Measurements from ENCODE around the gene OSTN.
"Not testable (repeated sequence)": the region's sequence is repeated elsewhere in the genome, so short reads cannot be mapped to it uniquely, and the experiment has no call there.

OSTN gene, protein sequence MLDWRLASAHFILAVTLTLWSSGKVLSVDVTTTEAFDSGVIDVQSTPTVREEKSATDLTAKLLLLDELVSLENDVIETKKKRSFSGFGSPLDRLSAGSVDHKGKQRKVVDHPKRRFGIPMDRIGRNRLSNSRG

DNA sequence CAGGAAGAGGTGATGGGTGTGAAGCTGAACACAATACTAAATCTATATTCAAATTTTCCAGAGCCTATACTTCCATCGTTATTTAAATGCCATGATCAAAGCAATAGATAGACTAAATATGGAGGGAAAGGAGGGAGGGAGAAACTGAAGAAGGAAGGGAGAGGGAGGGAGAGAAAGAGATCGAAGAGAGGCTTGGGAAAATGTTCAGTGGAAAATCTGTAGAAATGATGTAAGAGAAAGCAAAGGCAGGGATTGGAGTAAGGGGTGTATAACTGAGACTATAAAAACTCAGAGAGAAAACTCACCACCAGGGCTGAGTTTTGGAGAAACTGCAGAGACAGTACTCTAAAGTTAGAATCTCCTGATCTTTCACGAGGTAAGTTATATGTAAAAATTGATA is at the start of gene OSTN:
OSTN (plus strand) TSS at position 310 of the 400 bp plus-strand sequence. CDS start 13,292 bp downstream, outside the sequence.
- DNase-seq = no peak

DNA sequence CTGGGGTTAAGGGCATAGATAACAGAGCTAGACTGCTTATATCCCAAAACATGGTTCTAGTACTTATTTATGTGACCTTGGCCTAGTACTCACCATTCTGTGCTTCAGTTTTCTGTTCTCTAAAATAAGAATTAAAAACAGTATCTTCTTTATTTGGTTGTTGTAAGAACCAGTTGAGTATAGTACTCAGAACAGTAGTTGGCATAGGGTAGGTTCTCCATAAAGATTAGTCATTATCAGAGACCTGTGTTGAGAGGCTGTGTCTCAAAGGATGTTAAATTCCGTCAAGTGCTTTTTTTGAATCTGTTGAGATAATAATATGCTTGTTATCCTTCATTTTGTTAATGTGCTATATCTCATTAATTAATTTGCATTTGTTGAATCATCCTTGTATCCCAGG is 47.4 kb upstream of the OSTN start:
- DNase-seq = no peak

DNA sequence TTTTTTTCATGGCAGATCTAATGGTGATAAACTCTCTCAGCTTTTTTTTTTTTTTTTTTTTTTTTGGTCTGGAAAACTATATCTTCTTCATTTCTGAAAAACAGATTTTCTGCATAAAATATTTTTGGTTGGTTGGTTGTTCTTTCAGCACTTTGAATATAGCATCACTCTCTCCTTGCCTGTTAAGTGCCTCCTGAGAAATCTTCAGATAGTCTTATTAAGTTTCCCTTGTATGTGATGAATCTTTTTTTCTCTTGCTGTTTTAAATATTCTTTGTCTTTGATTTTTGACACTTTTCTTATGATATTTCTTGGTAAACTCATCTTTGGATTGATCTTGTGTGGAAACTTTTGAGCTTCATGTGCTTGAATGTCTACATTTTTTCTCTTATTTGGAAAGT is 44.2 kb upstream of the OSTN start:
- no peak for DNase-seq

DNA sequence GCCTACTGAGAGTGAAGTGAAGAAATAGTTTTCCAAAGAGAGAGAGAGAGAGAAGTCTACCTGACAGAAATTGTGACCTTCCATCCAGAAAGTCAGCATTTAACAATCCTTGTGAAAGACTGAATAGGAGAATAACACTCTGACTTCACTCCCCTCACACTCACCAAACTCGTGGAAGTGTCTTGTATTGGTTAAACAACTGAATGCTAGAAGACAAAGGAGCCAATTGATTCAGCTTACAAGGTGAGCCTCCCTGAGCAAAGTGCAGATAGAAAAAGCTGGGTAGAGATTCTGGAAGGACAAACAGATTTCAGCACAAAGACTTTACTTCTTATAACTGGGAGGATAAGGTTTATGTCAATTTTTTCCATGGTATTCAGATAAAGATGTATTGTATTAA is 40.8 kb upstream of the OSTN start:
- no peak for DNase-seq

DNA sequence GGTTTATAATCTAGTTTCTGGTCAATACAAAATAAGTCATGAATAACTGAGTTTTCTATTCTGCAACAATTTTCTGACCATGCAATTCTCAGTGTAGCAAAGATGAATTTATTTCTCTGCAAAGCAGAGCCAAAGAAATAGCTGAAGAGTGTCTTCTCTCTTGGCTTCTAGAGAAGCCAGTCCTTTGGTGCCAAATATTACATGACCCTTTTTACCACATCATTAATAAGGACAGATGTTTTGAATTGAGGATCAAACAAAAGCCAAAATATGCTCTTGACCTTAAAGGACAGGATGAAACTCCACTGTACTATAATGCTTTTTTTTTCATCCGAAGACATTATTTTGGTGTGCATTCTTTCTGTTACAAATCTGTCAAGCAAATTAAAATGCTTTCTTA is 40.2 kb upstream of the OSTN start:
- DNase-seq = no peak

DNA sequence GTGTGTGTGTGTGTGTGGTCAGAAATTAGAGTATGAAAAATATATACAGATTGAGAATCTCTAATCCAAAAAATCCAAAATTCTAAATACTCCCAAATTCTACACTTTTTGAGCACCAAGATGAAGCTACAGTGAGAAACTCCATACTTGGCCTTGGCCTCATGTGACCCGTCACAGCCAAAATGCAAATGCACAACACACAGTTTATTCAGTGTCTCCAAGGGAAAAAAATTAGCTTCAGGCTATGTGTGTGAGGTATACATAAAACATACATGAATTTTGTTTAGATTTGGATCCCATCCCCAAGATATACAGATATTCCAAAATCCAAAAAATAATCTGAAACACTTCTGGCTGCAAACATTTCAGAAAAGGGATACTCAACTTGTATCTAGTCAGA is 33.2 kb upstream of the OSTN start:
- DNase-seq = no peak

DNA sequence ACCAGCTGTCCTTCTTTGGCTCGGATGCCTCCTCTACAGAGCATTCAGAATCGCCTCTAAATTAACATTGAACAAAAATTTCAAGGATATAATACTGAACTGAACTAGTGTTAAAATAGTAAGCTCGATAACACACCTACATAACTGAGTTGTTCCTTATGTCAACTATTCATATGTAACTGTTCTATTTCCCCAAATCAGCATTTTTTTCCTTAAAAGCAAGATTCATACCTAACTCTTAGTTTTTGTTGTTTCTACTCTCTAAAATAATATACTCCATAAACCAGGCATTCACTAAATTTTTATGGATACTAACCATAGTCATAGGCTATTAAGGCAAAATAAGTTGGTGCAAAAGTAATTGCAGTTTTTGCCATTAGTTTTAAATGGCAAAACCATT is 32.7 kb upstream of the OSTN start:
- DNase-seq = no peak

DNA sequence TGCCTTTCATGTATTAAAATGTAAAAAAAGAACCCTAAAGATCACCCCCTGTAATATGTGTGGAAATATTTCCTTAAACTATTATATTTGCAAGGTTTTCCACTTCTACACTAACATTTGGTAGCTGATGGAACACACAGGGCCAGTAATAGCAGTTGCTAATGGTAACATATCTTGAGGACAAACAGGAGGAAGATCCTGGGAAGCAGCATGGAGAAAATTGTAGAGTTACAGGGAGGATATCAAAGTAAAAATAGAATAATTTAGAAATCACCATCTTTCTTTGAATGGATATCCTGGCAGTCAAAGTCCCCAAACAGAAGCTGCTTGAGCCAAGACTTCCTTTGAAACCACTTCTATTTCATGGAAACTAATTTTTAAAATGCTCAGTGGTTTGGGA is 29.5 kb upstream of the OSTN start:
- DNase-seq = no peak

DNA sequence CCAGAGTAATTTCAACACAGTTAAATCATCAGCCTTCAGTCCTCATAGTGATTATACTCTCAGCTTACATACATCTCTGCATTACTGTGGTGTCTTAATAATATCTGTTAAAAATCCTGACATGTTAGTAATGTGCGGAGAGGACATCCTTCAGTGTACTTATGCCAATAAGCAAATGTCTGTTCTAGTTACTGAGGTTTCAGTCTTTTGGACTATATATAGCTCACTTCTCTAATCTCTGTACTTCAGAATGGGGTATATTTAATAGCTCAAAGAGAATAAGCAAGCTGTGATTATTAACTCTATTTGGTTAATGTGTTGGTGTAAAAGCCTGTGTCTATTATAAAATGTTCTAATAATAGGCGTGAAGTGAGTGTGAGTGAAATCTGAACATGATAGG is 28.9 kb upstream of the OSTN start:
- DNase-seq = no peak

DNA sequence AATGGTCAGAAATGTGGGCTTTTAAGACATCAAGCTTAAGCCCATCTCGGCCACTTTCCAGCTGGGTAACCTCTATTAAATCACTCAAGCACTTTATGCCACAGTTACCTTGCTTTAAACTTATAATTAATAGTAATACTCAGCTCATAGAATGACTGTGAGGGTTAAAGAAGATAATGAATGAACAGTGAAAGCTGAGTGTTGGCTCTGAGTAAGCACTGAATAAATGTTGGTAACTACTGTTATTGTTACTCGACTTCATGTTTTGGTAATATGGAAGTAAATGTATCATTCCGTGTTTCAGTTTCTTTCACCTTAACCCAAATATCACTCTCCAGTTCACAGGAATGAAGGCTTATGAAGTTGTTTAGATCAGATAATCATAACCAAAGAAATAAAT is 23.9 kb upstream of the OSTN start:
- DNase-seq = no peak

DNA sequence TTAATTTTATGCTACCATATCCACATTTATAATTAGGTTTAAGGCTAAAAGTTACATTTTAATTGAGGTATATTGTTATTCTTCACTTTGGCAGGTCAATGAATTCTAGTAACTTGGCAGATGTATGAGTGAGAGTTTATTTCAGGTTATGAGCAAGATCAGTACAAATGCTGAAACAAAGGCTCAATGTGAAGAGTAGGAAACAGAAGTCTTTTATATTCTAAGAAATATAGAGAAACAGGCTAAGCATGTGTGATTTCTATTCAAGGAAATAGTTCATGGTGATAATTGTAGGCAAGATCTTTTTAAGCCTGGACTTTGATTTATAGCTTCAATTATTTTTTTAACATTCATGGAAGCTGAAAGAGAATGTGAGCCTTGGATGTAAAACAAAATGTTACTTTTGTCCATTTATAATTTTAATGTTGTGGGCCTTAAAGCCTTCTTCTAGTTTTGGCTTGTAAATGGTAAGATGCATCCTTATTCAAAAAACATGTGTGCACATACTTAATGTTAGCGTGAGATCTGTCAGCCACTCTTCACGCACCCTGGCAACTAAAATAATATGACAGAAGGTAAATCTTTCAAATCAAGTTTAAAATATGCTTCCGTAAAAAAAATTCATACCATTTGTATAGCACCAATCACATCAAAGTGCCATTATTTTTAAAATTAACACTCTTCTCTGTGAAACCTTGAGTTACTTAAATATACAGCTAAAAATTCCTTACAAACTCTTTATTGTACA is 22.8 kb upstream of the OSTN start:
- DNase-seq = no peak

DNA sequence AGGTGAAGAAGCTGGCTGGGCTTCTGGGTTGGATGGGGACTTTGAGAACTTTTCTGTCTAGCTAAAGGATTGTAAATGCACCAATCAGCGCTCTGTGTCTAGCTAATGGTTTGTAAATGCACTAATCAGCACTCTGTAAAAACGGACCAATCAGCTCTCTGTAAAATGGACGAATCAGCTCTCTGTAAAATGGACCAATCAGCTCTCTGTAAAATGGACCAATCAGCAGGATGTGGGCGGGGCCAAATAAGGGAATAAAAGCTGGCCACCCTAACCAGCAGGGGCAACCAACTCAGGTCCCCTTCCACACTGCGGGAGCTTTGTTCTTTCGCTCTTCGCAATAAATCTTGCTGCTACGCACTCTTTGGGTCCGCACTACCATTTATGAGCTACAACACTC is 13.7 kb upstream of the OSTN start:
- not testable (repeated sequence) for DNase-seq

DNA sequence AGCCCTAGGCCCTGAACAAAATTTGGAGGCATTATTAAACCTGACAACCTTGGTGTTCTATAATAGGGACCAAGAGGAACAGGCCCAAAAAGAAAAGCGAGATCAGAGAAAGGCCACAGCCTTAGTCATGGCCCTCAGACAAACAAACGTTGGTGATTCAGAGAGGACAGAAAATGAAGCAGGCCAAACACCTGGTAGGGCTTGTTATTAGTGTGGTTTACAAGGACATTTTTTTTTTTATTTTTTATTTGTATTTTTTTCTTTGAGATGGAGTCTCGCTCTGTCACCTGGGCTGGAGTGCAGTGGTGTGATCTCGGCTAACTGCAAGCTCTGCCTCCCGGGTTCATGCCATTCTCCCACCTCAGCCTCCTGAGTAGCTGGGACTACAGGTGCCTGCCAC is 10.8 kb upstream of the OSTN start:
- DNase-seq = not testable (repeated sequence)

DNA sequence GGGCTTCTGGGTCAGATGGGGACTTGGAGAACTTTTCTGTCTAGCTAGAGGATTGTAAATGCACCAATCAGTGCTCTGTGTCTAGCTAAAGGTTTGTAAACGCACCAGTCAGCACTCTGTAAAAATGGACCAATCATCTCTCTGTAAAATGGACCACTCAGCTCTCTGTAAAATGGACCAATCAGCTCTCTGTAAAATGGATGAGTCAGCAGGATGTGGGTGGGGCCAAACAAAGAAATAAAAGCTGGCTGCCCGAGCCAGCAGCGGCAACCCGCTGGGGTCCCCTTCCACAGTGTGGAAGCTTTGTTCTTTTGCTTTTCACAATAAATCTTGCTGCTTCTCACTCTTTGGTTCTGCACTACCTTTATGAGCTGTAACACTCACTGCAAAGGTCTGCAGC is 6.8 kb upstream of the OSTN start:
- DNase-seq = not testable (repeated sequence)

DNA sequence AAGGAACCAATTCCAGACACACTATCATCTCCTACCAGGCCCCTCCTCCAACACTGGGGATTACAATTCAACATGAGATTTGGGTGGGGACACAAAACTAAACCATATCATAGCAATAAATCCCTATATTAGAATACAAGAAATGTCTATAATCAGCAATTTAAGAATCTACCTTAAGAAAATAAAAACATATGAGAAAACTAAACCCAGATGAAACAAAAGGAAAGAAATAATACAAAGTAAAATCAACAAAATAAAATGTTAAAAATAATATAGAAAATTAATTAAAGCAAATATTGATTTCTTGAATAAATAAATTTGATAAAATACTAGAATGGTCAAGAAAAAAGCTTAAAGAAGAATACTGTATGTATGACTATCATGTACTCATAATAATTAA is 6.1 kb upstream of the OSTN start:
- DNase-seq = no peak

DNA sequence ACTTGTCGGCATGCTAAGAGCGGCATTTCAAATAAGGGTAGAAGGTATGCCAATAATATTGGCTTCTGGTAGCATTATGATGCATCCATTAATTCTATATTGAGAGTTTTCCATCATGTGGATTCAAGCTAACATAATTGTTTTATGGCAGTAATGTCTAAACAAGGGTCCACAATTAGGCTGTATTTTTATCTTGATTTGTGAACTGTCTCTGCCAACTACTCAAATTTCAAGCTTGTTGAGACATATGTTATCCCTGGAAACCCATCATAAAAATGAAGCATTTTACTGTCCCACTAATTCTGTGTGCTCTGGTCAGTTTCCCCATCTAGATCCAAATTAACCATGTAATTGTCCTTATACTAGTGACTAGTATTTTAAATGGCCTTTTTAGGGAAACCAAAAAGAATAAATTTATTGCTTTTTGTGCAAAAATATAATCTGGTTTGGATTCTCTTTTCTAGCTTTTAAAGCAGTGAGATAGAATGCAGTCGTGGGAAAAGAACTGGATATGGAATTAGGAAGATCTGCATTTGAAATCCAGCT is 1.2 kb upstream of the OSTN start:
- DNase-seq = no peak

DNA sequence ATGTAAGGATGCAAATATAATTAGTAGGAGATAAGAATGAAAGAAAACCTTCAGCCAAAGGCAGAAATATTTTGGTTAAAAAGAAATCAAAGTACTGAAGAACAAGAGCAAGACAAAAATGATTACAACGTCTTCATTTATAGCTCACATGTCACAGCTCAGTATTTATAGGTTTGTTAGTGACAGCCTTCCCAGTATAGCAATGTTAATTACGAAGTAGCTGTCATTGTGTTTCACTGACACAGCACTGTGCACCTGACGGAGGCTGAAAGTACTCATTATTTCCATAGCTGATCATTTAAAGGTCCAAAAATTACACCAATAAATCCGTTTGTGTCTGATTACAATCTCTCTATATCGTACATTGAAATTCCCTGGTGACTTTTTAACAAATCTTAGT is 561 bp upstream of the OSTN start:
- DNase-seq = no peak

DNA sequence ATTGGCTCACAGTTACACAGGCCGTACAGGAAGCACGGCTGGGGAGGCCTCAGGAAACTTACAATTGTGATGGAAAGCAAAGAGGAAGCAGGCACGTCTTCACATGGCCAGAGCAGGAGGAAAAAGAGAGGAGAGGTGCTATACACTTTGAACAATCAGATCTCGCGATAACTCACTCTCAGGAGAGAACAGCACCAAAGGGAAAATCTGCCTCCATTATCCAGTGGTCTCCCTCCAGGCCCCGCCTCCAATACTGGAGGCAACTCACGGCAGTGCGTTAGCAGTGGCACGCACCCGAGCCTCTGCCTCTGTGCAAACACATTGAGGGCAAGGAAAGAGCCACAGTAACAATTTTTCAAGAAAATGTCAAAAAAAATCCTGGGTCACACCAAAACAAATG is 11.0 kb downstream of the OSTN start:
- DNase-seq = no peak

DNA sequence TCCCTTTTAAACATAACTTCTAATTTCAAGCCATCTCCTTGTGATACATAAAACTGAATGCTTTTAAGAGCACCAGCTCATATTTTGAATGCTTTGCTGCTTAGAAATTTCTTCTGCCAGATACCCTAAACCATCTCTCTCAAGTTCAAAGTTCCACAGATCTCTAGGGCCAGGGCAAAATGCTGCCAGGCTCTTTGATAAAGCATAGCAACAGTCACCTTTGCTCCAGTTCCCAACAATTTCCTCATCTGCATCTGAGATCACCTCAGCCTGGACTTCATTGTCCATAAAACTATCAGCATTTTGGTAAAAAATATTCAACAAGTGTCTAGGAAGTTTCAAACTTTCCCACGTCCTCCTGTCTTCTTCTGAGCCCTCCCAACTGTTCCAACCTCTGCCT is 17.5 kb downstream of the OSTN start:
- DNase-seq = no peak

DNA sequence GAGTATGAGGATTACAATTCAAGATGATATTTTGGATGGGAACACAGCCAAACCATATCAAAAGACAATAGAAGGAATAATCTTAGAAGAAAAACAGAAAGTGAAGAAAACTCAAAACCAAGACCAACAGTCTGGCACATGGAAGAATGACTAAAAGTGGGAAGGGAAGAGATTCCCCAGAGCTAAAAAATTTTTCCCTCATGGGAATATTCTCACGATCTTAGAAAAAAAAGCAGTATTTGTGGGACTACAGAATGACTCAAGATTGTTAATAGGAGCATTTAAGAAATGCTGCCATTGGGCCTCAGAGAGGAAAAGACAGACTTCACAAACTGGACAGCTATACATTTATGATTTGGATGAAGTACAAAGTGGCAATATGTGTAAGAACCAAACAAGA is 18.3 kb downstream of the OSTN start:
- DNase-seq = no peak

DNA sequence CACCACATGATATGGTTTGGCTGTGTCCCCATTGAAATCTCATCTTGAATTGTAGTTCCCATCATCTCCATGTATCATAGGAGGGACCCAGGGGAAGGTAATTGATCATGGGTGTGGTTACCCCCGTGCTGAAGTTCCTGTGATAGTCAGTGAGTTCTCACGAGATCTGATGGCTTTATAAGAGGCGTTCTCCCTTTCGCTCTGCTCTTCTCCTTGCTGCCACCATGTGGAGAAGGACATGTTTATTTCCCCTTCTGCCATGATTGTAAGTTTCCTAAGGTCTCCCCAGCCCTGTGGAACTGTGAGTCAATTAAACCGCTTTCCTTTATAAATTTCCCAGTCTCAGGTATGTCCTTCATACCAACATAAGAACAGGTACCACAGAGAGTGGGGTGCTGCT is 21.9 kb downstream of the OSTN start:
- no peak for DNase-seq

DNA sequence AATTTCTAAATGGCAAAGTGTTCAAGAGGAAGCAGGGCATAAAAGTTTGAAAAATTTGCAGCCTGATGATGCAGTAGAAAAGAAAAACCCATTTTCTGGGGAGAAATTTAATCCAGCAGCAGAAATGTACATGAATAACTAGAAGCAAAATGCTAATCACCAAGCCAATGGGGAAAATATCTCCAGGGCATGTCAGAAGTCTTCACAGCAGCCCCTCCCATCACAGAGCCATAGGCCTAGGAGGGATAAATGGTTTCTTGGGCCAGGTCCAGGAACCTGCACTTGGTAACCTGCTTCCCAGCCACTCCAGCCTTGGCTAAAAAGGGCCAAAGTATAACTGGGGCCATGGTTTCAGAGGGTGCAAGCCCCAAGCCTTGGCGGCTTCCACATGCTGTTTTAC is 22.6 kb downstream of the OSTN start:
- DNase-seq = no peak

DNA sequence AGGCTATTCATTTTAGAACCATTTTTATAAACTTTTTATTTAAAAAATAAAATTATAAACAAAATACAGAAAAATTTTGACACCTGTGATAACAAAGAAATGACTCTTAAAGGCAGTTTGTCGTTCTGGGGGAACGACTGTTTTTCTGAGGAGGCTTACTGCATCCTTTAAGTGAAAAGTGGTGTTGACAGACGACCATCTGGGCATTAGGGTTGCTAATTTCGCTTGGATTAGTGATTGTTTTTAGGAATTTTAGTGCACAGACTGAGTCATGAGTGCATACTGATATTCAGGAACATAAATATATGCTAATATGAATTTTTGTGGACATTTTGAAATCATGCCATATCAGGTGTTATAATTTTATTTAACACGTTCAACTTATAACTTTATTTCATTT is 28.5 kb downstream of the OSTN start:
- DNase-seq = no peak

DNA sequence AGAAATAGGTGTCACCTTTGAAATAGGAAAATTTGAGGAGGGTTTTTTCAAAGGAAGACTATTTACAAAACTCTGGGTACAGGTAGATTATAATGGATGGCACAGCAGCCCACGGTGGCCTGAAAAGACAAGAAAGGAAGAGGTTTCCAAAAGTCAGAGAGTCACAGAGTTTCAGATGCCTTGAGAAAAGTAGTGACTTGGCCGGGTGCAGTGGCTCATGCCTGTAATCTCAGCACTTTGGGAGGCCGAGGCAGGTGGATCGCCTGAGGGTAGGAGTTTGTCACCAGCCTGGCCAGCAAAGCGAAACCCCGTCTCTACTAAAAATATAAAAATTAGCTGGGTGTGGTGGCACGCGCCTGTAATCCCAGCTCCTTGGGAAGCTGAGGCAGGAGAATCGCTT is 35.2 kb downstream of the OSTN start:
- DNase-seq = no peak
